ENCODE results near the gene SPG11. TPM values are rescaled to one million over a fixed set of nuclear protein-coding genes. Genes with fewer than 3 reads are reported as not detected.

Gene SPG11
- total RNA-seq, 1 experiment from 2014 or later = 38.3 TPM

GRCh38 chr15:44535092-44535491 lies 128.4 kb downstream of the SPG11 start:
- peaks cover 12 to 25% of the 10 kb centered on the region in 2 experiments for H3K4me1 Mint-ChIP-seq
- no peaks in the 10 kb centered on the region for H3K27me3 Mint-ChIP-seq (ENCODE audit: low read depth)
- H3K23me2 ChIP-seq (ENCODE audit: insufficient read length, low read depth, low read length, poor library complexity, severe bottlenecking) = peaks cover 14% of the 10 kb centered on the region
- no peak overlapping the region for H3K56ac ChIP-seq (ENCODE audit: insufficient read length, low read depth, low read length)
- no peak overlapping the region for H2BK15ac ChIP-seq (ENCODE audit: low read depth, low read length)
- WGBS (ENCODE audit: extremely low coverage, insufficient read length, low lambda C conversion rate) = no CpG with 5 or more reads among the region's 8 CpGs
- no peak overlapping the region for H4K8ac ChIP-seq (replicated peaks; ENCODE audit: insufficient read length, low read depth, low read length)
- no peaks in the 10 kb centered on the region for H3K9me3 ChIP-seq (ENCODE audit: control insufficient read depth, low read depth, low read length)
- TF ChIP-seq CTCF (conservative IDR thresholded peaks at IDR 0.05) = no peak
- peak overlapping the region; percentile 90 to 93 for H3K4me3 Mint-ChIP-seq
- H4K20me1 ChIP-seq (ENCODE audit: control insufficient read depth, insufficient read depth, insufficient read length) = no peaks in the 10 kb centered on the region
- no peak overlapping the region for H3K9ac ChIP-seq (ENCODE audit: extremely low read depth, insufficient read length, low read length)
- H4K91ac ChIP-seq (ENCODE audit: insufficient read length, low read depth, low read length) = no peak overlapping the region
- H3K36me3 Mint-ChIP-seq (ENCODE audit: insufficient read depth in 1 of 3, low read depth in 3 of 3) = peaks cover 7 to 24% (median 23%) of the 10 kb centered on the region in 3 experiments
- no peak overlapping the region for H2BK12ac ChIP-seq (ENCODE audit: insufficient read length, low read depth, low read length)
- H3K27ac ChIP-seq (ENCODE audit: insufficient read length, low read depth, low read length) = no peak overlapping the region
- H3K27ac Mint-ChIP-seq = peak overlapping the region in 2 of 3 experiments; percentile 8 to 73; a peak in 3 of 7 replicates
- no peak overlapping the region for H3K4ac ChIP-seq (ENCODE audit: low read depth, low read length)
- no peak overlapping the region for H2AFZ ChIP-seq (ENCODE audit: low read length)
- H3K79me1 ChIP-seq (ENCODE audit: insufficient read depth, low read depth, low read length, poor library complexity, severe bottlenecking) = no peaks in the 10 kb centered on the region
- H3K79me2 ChIP-seq (ENCODE audit: insufficient read depth, low read length) = peaks cover 4% of the 10 kb centered on the region; the same call in 1 of the 2 replicates
- no peak overlapping the region for H3T11ph ChIP-seq (ENCODE audit: low read length)
- H3K4me1 ChIP-seq (ENCODE audit: insufficient read depth, low read length) = no peaks in the 10 kb centered on the region
- no peak overlapping the region for H3K23ac ChIP-seq (ENCODE audit: insufficient read length, low read depth, low read length)
- no peak overlapping the region for H2BK20ac ChIP-seq (ENCODE audit: low read depth, low read length, poor library complexity, severe bottlenecking)
- H3K18ac ChIP-seq (ENCODE audit: insufficient read length, low read depth, low read length) = no peak overlapping the region
- H3K27me3 ChIP-seq (ENCODE audit: insufficient read depth, low read length) = no peaks in the 10 kb centered on the region
- no peak for DNase-seq
- no peak overlapping the region for H2BK5ac ChIP-seq (ENCODE audit: insufficient read length, low read length)
- no peak overlapping the region for H2BK120ac ChIP-seq (ENCODE audit: low read depth, low read length, poor library complexity, severe bottlenecking)
- no peaks in the 10 kb centered on the region for H3K9me3 Mint-ChIP-seq
- no peak overlapping the region for H3K14ac ChIP-seq (ENCODE audit: insufficient read depth, low read length)
- no peak overlapping the region for H4K5ac ChIP-seq (ENCODE audit: insufficient read length, low read depth, low read length)
- no peak overlapping the region for H3K4me2 ChIP-seq (ENCODE audit: insufficient read depth, insufficient read length, low read length)
- H2AK5ac ChIP-seq (ENCODE audit: insufficient read length, low read length) = no peak overlapping the region
